ENCODE measurements around the gene ANKRD26.

GRCh38 chr10:26981232-26981824, 119.0 kb downstream of the ANKRD26 start:
- TF ChIP-seq CTCF (IDR thresholded peaks at IDR 0.05) (no peak), POLR2A (IDR thresholded peaks at IDR 0.05) (no peak), POLR2AphosphoS5 (IDR thresholded peaks at IDR 0.05) (no peak), EP300 (IDR thresholded peaks at IDR 0.05; ENCODE audit: low read depth) (no peak)
